Liver (tissue), 9 donors: ENCODE results near the gene HRC. TPM values are rescaled to one million over a fixed set of nuclear protein-coding genes. Genes with fewer than 3 reads are reported as not detected.
A peak's percentile ranks its signal among the peaks of the same experiment; 100 is the strongest.

Source experiments
- DNase-seq: peaks from one replicate; pipeline ENCODE4 v3.0.0-alpha.2; 2017; ENCODE audit warnings: low spot score
- H3K27ac ChIP-seq, 2 donors: one replicate each; pipeline ENCODE4 v1.7.0; 2013; ENCODE audit warnings: inconsistent platforms in 2 of 2, low read length in 2 of 2, control low read depth in 1 of 2, low read depth in 1 of 2, mild to moderate bottlenecking in 1 of 2
- H3K27me3 ChIP-seq, 4 donors: one replicate each; pipeline versions ENCODE4 v1.6.1 to v1.7.0; 2013; ENCODE audit warnings: low read length in 3 of 4, inconsistent platforms in 1 of 4, mild to moderate bottlenecking in 1 of 4, moderate library complexity in 1 of 4; ENCODE audit not compliant: control insufficient read depth in 4 of 4, insufficient read depth in 4 of 4
- H3K36me3 ChIP-seq, 4 donors: one replicate each; pipeline versions ENCODE4 v1.6.1 to v1.7.0; 2013; ENCODE audit warnings: low read length in 3 of 4, mild to moderate bottlenecking in 3 of 4, low read depth in 1 of 4, moderate library complexity in 1 of 4; ENCODE audit not compliant: control insufficient read depth in 4 of 4, insufficient read depth in 3 of 4
- H3K4me1 ChIP-seq, 4 donors: one replicate each; pipeline versions ENCODE4 v1.6.1 to v1.7.0; 2013; ENCODE audit warnings: low read length in 3 of 4, mild to moderate bottlenecking in 3 of 4, moderate library complexity in 1 of 4; ENCODE audit not compliant: control insufficient read depth in 4 of 4, insufficient read depth in 4 of 4
- H3K4me3 ChIP-seq, 3 donors: one replicate each; pipeline versions ENCODE4 v1.6.1 to v1.7.0; 2013; ENCODE audit warnings: low read length in 3 of 3, control low read depth in 1 of 3, low read depth in 1 of 3, mild to moderate bottlenecking in 1 of 3
- H3K9ac ChIP-seq, 2 donors: one replicate each; pipeline ENCODE4 v1.7.0; 2013; ENCODE audit warnings: low read length in 2 of 2, mild to moderate bottlenecking in 2 of 2, moderate library complexity in 2 of 2, control low read depth in 1 of 2, low read depth in 1 of 2
- H3K9me3 ChIP-seq, 4 donors: one replicate each; pipeline versions ENCODE4 v1.6.1 to v1.7.0; 2013; ENCODE audit warnings: low read length in 3 of 4; ENCODE audit not compliant: control insufficient read depth in 4 of 4
- ATF3 ChIP-seq: IDR thresholded peaks from 2 replicates; pipeline ENCODE4 v1.6.1; 2016; ENCODE audit warnings: antibody characterized with exemption
- EGR1 ChIP-seq, 2 donors: IDR thresholded peaks; 2 replicates each; pipeline ENCODE4 v1.6.1; 2016 to 2018; ENCODE audit warnings: antibody characterized with exemption in 2 of 2, low read depth in 2 of 2
- FOXA2 ChIP-seq: IDR thresholded peaks from 2 replicates; pipeline ENCODE4 v1.6.1; 2016; ENCODE audit warnings: antibody characterized with exemption
- GABPA ChIP-seq, 2 donors: IDR thresholded peaks in 1 of 2; conservative IDR thresholded peaks in 1 of 2; 2 replicates each; pipeline ENCODE4 v1.6.1; 2016; ENCODE audit warnings: antibody characterized with exemption in 2 of 2, mild to moderate bottlenecking in 1 of 2, moderate library complexity in 1 of 2
- HNF4G ChIP-seq: IDR thresholded peaks from 2 replicates; pipeline ENCODE4 v1.6.1; 2016; ENCODE audit warnings: antibody characterized with exemption
- JUND ChIP-seq, 2 donors: IDR thresholded peaks; 2 replicates each; pipeline ENCODE4 v1.6.1; 2016; ENCODE audit warnings: antibody characterized with exemption in 2 of 2
- MAX ChIP-seq: IDR thresholded peaks from 2 replicates; pipeline ENCODE4 v1.6.1; 2016; ENCODE audit warnings: antibody characterized with exemption
- NR2F2 ChIP-seq: IDR thresholded peaks from 2 replicates; pipeline ENCODE4 v1.6.1; 2016; ENCODE audit warnings: antibody characterized with exemption
- RAD21 ChIP-seq, 2 donors: IDR thresholded peaks; 2 replicates each; pipeline ENCODE4 v1.6.1; 2016; ENCODE audit warnings: antibody characterized with exemption in 2 of 2, mild to moderate bottlenecking in 2 of 2
- REST ChIP-seq: IDR thresholded peaks from 2 replicates; pipeline ENCODE4 v1.6.1; 2016; ENCODE audit warnings: antibody characterized with exemption, mild to moderate bottlenecking
- SP1 ChIP-seq: IDR thresholded peaks from 2 replicates; pipeline ENCODE4 v1.6.1; 2018; ENCODE audit warnings: antibody characterized with exemption, mild to moderate bottlenecking
- TAF1 ChIP-seq: conservative IDR thresholded peaks from 2 replicates; pipeline ENCODE4 v1.6.1; 2016; ENCODE audit warnings: antibody characterized with exemption, mild to moderate bottlenecking
- YY1 ChIP-seq: IDR thresholded peaks from 2 replicates; pipeline ENCODE4 v1.6.1; 2016; ENCODE audit warnings: antibody characterized with exemption, mild to moderate bottlenecking
- ZBTB33 ChIP-seq: IDR thresholded peaks from 2 replicates; pipeline ENCODE4 v1.6.1; 2016; ENCODE audit warnings: antibody characterized with exemption
- whole genome bisulfite sequencing: extraction: QIAGEN DNeasy Blood & Tissue Kit; methylation state at CpG from one replicate; pipeline ENCODE4 v1.1.7; 2013; 5-methylcytosine and 5-hydroxymethylcytosine counted together
- polyA plus RNA-seq, 2 donors: library from polyadenylated mRNA; stranded (reverse) in 1 of 2; unstranded in 1 of 2; fragments of 200-250 nt in 1 of 2; fragments of >200 nt in 1 of 2; fragmentation: Nextera tagmentation in 1 of 2; extraction: Ambion mirVana in 1 of 2; gene quantifications; one replicate each; pipeline versions ENCODE4 v1.2.1 to v1.2.3, GENCODE V29; 2013 to 2015
- total RNA-seq, 2 donors: library from RNA; depleted of rRNA; stranded (reverse); fragments of >200 nt; gene quantifications; one replicate each; pipeline ENCODE4 v1.2.3, GENCODE V29; 2014
- donor health status: healthy.
- donor health status: healthy.
- donor health status: healthy.
- donor health status: healthy.
- donor health status: healthy.

The HRC gene
- total and polyA plus RNA-seq, 4 donors, result 0.25 to 1.2 (median 0.84) TPM

- no peaks in the 10 kb centered on the region for H3K4me1 ChIP-seq
- 79% methylated on average over 5 of the region's 5 CpGs for WGBS
- no peak for TF ChIP-seq GABPA (IDR thresholded peaks at IDR 0.05 in 1 of 2, conservative IDR thresholded peaks at IDR 0.05 in 1 of 2)
- no peak for TF ChIP-seq ZBTB33
- TF ChIP-seq FOXA2, result no peak
- no peak for TF ChIP-seq HNF4G
- TF ChIP-seq RAD21 (IDR thresholded peaks at IDR 0.05), result no peak
- peak; percentile 75 to 77 for TF ChIP-seq EGR1 (IDR thresholded peaks at IDR 0.05; ENCODE audit: low read depth in 2 of 2)
- peak; percentile 87 for TF ChIP-seq MAX
- TF ChIP-seq NR2F2, result peak; percentile 94
- no peak for TF ChIP-seq REST
- no peak overlapping the region for H3K27ac ChIP-seq
- no peak for DNase-seq
- H3K9me3 ChIP-seq, result no peaks in the 10 kb centered on the region
- no peak overlapping the region for H3K4me3 ChIP-seq
- peaks cover 0 to 3% (median 0%) of the 10 kb centered on the region in 4 donors for H3K36me3 ChIP-seq
- H3K27me3 ChIP-seq, result no peaks in the 10 kb centered on the region
- H3K9ac ChIP-seq, result no peak overlapping the region
Measured at GRCh38 chr19:49189259-49189658, 34.1 kb upstream of the HRC start.

- 86% methylated on average over 21 of the region's 21 CpGs for WGBS
- H3K4me1 ChIP-seq, result no peaks in the 10 kb centered on the region
- H3K27ac ChIP-seq, result no peak overlapping the region
- peaks cover 0 to 3% (median 0%) of the 10 kb centered on the region in 4 donors for H3K36me3 ChIP-seq
- TF ChIP-seq EGR1 (IDR thresholded peaks at IDR 0.05; ENCODE audit: low read depth in 2 of 2) (no peak), TAF1 (no peak), HNF4G (no peak), ATF3 (no peak), SP1 (no peak), YY1 (no peak), ZBTB33 (no peak), JUND (IDR thresholded peaks at IDR 0.05) (no peak)
- H3K9me3 ChIP-seq, result no peaks in the 10 kb centered on the region
- DNase-seq, result no peak
- no peaks in the 10 kb centered on the region for H3K27me3 ChIP-seq
- H3K9ac ChIP-seq, result no peak overlapping the region
- H3K4me3 ChIP-seq, result no peak overlapping the region
Measured at GRCh38 chr19:49188626-49189200, 33.5 kb upstream of the HRC start.
